Kidney tubule cell (primary cell): ENCODE data around the gene TMEM238.
"Not testable (repeated sequence)": the region's sequence is repeated elsewhere in the genome, so short reads cannot be mapped to it uniquely, and the experiment has no call there.

Experiments
- DNase-seq: peaks from one replicate; pipeline ENCODE4 v3.0.0-alpha.2; 2018; ENCODE audit warnings: low spot score

TMEM238 gene

DNA sequence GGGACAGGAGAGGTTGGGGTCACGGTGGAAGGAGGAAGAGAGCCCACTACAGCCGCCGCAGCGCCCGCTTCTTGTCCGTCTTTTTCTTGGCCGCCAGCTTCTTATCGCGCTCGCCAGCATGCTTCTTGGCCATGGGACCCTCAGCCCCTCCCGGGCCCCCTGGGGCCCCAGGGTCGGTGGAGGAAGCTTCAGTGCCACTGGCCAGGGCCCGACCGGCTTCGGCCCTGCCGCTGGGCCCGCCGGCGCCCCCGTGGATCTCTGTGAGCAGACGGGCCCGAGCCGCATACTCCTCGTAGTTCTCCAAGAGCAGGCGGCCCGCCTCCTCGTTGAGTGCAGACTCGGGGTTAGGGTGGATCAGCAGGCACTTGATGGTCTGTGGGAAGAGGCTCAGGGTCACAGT is 17.3 kb upstream of the TMEM238 start:
- DNase-seq = not testable (repeated sequence)

DNA sequence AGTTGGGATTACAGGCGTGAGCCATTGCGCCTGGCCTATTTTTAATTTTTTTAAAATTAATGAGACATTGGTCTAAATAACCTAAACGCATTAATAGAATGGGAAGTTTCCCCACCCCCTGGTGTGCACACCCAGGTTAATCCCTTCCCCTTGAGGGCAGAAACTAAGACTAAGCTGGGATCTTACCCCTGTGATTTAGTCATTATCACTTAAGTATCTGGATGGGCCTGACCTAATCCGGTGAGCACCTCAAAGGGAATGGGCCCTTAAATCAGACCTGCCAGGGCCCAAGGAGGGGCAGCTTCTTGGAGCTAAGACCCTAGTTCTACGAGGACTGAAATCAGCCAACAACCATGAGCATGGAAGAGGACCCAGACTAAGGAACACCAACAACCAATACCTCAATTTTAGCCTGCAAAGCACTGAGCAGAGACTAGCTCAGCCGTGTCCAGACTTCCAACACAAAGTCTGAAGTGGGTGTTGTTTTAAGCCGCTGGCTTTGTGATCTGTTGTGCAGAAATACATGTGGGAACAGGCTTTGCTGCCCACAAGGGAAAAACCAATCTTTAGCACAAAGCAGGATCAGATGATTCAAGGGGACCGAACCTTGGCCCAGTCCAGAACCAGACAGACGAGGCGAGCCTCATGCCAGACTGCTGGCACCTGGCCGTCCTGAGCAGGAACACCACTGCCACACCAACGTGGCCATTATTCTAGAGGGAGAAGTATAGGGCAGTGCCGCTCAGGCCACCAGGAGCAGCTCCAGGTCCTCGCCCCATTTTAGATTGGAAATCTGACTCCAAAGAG is 16.4 kb upstream of the TMEM238 start:
- DNase-seq = no peak

DNA sequence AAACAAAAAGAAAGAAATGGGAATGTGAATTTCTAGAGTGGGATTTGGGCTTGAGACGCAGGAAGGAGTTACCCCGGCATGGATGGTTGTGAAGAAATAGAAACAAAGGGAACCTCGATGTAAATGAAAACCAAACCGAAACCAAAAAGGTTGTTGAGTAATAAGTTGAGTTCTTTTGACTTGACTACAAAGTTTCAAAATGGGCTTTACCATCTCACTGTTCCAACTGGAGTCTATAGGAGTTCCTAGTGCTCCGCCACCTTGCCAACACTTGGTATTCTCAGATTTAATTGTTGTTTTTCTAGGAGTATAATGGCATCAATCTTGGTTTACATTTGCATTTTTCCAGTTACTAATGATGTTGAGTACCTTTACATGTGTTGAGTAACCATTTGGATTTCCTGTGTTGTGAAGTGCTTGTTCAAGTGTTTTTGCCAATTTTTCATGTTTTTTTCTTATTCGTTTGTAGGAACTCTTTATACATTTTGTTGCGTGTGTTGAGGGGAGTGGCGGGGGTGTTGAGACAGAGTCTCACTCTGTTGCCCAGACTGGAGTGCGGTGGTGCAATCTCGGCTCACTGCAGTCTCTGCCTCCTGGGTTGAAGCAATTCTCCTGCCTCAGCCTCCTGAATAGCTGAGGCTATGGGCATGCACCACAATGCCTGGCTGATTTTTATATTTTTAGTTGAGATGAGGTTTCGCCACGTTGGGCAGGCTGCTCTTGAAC is 14.3 kb upstream of the TMEM238 start:
- no peak for DNase-seq

DNA sequence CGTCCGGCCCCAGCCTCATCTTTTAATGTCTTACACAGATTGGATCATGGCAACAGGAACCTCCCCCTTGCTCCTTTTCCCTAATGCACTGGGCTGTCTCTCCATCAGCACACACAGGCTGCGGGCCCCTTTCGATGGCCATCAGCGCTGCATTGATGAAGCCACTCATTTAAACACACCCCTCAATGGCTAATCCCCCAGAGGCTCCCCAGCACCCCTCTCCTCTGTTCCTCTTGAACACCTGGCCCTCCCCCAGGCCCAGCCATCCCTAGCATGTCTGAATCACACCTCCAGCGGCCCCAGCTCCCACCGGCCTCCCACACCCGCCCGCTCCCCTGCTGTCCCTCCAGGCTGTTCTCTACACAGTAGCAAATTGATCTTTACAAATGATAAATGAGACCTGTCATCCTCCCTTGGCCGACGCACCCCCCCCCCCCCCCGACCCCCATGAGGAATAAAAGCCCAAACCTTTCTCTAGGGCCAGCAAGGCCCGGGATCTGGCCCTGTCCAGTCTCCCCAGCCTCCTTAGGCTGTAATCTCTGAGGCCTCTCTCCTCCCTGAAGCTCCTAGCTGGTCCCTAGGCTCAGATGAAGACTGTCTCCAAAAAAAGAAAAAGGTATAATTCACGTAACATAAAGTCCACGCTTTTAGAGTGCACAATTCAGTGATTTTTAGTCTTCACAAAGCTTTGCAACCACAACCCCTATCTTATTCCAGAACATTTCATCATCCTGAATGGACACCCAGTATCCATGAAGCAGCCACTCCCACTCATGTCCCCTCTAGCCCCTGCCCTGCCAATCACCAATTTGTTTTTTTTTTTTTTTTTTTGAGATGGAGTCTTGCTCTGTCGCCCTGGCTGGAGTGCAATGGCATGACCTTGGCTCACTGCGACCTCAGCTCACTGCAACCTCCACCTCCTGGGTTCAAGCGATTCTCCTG is 9.0 kb upstream of the TMEM238 start:
- no peak for DNase-seq

DNA sequence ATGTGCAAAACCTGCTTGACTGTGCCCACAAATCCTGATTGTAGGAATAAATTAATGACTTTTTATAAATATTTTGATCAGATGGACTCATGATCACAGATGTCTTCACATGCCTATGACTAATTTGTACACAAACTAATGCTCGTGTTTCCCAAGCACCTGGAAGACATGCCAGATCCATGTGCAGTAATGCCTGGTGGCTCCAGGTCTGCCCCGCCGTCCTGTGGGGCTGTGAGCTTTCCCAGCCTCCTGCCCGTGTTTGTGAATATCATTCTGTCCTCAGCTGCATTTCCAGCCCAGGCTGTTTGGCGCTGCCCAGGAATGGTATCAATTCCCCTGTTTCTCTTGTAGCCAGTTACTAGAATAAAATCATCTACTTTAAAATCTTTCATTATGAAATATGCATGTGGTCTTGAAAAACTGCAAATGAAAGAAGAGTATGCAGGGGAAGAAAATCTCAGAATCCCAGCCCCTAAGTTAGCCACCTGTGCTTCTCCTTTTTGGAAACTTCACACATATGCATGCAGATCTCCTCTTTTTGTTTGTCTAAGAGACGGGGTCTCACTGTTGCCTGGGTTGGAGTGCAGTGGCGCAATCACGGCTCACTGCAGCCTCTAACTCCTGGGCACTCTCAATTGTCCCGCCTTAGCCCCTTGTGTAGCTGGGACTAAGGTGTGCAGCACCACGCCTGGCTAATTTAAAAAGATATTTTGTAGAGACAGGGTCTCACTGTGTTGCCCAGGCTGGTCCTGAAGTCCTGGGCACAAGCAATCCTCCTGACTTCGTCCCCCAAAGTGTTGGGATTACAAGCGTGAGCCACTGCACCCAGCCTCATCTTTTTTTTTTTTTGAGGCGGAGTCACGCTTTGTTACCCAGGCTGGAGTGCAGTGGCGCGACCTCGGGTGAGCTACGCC is 7.9 kb upstream of the TMEM238 start:
- no peak for DNase-seq

DNA sequence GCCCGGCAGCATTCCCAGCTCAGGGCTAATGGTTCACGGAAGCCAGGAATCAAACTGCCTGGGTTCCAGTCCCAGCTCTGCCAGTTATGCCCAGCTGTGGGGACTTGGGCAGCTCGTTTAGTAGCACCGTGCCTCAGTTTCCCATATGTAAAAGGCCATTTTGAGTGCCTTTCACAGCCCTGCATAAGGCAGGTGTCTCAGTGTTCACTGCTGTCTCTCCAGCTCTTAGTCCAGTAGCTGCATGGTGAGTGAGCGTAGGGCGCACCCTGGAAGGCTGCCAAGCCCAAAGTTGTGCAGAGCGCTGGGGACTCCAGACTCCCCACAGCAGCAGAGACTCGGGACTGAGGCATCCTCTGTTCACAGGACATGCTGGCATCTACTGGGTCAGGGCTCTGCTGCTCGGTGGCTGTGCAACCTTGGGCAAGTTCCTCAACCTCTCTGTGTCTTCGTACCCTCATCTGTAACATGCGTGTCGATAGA is 7.1 kb upstream of the TMEM238 start:
- no peak for DNase-seq

DNA sequence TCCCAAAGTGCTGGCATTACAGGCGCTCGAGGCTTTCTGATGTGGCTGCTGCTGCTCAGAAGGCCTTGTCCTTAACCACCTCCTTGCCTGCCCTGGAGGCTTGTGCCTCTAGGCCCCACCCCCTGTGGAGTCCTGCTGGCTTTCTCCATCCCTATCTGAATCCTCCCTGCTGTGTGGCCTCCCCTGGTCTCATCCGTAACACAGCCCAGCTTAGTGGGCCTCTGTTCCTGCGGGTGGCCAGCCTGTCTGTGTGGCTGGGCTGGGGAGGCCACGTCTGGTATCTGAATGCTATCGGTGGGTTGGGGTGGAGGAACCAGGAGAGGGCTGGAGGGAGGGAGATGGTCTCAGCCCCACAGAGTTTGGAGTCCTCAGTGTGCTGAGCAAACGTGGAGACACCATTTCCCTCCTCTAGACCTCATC is 6.4 kb upstream of the TMEM238 start:
- no peak for DNase-seq

DNA sequence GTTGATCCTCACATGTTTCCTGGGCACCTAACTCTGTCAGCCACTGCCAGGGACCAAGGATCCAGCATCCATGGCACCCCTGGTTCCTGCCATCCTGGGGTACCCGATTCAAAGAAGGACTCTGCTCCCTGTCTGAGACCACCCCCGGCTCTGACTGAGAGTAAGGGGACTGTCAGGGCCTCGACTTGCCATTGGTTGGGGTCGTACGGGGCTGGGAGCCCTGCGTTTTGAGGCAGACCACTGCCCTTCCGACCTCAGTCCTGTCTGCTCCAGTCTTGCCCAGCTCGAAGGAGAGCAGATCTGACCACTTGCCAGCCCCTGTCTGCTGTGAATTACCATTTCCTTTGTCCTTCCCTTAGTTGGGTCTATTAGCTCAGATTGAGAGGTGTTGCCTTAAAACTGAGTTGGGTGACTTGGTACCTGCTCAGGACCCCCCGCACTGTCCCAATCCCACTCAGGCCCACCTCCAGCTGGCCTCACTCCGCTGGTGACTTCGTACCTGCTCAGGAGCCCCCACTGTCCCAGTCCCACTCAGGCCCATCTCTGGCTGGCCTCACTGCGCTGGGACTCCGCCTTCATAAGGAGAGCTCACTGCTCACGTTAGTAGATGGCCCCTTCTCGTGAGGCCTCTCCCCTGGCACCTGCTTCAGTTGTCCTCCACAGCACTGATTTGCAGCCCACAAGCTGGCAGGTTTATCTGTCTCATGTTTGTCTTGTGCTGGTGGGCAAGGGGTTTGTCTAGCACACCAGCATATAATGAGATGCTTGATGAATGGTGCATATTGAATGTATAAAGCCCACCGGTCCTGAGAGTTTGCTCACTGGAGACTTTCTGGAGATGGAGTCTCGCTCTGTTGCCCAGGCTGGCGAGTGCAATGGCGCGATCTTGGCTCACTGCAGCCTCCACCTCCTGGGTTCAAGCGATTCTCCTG is 5.6 kb upstream of the TMEM238 start:
- peak; percentile 1 for DNase-seq

DNA sequence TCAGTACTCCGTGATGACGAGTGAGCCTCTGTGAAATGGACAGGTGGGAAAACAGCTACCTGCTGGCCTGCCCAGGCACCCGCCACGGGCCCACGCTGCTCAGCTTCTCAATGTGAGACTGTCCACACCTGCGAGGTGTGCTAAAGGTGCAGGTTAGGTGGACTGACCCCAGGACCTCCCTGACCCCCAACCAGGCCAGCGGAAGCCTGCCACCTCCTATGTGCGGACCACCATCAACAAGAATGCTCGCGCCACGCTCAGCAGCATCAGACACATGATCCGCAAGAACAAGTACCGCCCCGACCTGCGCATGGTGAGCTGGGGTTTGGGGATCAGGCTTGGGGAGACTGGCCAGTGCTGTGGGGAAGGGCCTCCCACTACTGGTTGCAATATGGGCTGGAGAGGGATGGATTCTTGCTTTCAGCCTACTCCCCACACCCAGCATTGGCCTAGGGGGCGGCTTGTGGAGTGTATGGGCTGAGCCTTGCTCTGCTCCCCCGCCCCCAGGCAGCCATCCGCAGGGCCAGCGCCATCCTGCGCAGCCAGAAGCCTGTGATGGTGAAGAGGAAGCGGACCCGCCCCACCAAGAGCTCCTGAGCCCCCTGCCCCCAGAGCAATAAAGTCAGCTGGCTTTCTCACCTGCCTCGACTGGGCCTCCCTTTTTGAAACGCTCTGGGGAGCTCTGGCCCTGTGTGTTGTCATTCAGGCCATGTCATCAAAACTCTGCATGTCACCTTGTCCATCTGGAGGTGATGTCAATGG is 3.8 kb upstream of the TMEM238 start:
- DNase-seq = no peak

DNA sequence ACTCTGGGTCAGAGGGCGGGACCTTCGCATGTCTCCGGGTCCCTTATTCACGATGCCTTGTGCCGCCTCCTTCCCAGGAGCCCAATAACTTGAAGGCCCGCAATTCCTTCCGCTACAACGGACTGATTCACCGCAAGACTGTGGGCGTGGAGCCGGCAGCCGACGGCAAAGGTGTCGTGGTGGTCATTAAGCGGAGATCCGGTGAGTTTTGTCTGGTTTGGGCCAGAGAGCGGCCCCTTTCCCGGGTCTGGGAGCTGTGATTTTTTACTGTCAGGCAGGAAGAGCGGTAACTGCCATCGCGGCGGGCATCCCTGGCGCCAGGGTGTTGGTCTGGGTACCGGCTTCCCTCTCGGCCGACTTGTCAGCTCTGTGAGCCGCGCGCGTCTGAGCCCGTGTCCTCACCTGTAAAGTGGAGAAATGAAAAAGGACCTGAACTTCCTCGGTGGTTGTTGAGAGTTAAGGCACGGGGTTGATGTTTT is 2.4 kb upstream of the TMEM238 start:
- peak; percentile 69 for DNase-seq

DNA sequence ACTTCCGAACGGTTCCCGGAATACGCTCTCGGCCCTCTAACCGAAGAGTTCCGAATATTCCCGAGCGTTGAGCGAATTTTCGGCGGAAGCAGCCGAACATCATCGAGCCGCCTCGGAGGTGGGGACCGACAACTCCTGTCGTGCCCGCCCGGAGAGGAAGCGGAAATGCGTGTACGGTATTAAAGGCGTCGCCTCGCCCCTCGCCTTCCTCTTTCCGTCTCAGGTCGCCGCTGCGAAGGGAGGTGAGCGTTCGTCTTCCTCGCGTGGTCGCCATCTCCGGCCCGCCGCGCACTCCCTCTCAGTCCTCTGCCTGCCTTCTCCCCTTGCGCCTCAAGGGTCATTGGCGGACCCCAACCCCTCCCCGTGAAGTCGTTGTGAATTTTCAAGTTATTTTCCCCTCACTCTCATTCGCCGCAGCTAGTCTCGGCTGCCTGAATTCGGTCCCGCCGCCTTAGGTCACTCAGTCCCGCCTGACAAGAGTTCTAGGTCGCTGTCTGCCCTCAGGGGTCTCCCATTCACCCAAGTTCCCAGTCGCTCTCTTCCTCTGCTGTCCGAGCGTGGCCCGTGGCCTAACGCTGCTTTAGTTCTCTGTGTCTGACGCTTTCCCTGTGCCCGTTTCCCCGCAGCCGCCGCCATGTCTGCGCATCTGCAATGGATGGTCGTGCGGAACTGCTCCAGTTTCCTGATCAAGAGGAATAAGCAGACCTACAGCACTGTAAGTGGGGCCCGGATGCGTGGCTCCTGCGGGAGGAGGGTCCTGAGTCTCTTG is 1.8 kb upstream of the TMEM238 start, which contains the start of gene RPL28:
RPL28 (plus strand) TSS at position 209 of the 769 bp plus-strand sequence; CDS start at position 635, 426 bp downstream.
- peak; percentile 98 for DNase-seq

DNA sequence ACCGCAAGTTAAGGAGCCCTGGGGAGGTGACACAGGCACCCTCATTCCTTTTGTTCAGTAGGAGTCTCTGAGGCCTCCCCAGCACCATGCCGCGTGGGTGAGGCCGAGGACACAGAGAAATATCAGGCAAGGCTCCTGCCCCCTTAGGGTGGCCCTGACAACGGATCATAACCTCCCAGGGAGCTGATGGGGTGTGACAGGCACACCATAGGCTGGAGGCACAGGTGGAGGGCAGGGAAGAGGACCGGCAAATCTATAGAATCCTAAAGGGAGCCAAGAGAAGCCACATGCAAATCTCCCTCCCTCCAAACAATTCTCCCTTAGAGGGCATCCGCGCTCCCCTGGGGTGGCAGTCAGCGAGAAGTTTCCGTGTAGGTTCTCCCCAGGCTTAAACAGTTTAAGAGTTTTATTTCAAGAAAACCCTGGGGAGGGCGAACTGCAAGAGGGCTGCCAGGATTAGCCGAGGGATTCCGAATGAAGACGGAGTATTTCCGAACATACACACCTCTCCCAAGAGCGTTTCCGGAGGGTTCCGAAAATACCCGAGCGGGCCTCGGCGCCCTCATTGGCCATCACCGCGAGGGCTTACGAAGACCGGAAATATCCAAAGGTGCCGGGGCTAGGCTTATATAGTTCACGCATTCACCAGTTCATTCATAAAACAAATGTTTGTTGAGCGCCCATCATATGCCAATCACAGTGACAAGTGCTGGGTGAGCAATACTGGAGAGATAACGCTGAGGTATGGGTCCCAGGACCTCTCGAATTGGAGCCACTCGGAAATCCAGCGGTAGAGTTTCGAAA is 1.0 kb upstream of the TMEM238 start:
- peak; percentile 96 for DNase-seq

DNA sequence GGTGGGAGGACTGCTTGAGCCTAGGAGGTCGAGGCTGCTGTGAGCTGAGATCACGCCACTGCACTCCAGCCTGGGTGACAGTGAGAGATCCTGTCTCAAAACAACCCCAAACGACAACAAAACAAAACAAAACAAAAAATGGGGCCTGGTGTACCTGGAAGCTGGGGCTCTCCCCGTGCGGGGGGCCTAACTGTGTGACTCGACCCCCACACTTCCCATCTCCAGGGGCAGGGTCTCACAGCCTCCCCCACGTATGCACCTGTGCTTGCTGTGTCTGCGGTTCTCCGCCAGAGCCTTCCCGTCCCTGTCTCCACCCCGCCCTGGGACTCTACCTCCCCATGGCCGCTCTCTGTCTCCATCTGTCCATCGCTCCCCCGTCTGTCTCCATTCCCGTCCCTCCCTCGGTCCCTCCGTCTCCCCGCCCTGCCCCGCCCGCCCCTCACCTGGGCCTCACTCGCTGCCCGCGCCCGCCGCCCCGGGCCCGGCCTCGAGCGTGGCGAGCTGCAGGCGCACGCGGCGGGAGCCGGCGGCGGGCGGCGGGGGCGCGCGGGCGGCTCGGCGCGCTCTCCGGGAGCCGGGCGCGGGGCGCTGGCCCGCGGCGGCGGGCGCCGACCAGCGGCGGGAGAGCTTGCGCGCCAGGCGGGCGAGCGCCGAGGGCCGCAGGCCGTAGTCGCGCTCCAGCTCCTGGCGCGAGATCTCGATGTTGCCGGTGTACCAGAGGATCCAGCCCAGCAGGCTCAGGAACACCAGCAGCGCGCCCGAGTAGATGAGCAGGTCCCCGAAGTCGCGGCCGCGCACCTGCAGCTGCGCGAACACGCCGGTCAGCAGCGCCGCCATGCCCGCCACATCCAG is 587 bp downstream of the TMEM238 start:
- DNase-seq = peak; percentile 77

DNA sequence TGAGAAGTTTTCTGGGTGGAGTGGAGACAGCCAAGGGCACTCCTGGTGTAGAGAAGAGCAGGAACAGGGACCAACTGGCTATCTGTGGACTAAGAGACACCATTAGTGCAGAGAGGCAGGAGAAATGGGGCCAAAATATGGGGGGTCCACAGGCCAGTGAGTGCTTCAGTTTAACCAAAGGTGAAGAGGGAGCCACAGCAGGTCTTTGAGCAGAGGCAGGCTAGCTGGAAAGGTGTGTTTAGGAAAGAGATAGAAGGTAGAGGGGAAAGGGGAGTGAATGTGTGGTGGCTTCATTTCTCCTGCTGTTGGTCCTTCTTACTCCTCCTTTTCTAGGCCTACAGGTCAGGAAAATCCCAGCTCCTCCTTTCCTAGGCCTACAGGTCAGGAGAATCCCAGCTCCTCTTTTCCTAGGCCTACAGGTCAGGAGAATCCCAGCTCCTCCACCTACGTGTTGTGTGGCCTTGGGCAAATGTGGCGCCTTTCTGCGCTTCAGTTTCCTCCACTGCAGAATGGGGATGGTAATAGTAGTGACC is 1.5 kb downstream of the TMEM238 start:
- DNase-seq = no peak

DNA sequence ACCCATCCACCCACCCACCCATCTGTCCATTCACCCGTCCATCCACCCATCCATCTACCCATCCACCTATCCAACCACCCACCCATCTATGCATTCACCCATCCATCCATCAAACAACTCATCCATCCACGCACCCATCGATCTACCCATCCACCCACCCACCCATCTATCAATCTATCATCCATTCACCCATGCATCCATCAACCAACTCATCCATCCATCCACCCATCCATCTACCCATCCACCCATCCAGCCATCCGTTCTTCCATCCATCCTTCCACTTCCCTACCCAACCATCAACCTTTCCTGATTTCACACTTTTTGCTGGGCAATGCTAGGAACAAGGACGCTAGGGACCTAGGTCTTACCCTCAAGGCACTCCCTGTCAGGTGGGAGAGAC is 2.1 kb downstream of the TMEM238 start:
- DNase-seq = no peak

DNA sequence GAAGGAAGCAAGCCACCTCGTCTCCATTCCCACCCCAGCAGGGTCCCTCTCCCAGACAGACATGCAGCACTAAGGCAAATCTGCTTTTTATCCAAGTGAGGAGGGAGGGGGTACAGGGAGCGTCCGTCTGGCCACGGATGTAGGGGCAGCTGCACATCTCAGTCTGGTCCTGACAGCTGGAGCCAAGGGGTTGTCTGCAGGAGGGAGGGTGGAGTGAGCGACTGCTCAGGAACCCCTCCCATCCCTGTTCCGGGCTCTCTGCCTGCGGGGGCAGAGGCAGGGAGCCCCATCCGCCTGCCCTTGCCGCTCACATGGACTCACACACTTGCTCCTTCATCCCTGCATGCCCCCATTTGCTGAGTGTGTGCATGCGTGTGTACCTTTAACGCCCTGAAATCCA is 4.9 kb downstream of the TMEM238 start:
- no peak for DNase-seq
